ENCODE measurements around the gene BMP8A.
A peak's percentile ranks its signal among the peaks of the same experiment; 100 is the strongest.
"Not testable (repeated sequence)": the region's sequence is repeated elsewhere in the genome, so short reads cannot be mapped to it uniquely, and the experiment has no call there.

The BMP8A gene

GRCh38 chr1:39469150-39469549 lies 22.3 kb upstream of the BMP8A start:
- TF ChIP-seq, protein P1, sequence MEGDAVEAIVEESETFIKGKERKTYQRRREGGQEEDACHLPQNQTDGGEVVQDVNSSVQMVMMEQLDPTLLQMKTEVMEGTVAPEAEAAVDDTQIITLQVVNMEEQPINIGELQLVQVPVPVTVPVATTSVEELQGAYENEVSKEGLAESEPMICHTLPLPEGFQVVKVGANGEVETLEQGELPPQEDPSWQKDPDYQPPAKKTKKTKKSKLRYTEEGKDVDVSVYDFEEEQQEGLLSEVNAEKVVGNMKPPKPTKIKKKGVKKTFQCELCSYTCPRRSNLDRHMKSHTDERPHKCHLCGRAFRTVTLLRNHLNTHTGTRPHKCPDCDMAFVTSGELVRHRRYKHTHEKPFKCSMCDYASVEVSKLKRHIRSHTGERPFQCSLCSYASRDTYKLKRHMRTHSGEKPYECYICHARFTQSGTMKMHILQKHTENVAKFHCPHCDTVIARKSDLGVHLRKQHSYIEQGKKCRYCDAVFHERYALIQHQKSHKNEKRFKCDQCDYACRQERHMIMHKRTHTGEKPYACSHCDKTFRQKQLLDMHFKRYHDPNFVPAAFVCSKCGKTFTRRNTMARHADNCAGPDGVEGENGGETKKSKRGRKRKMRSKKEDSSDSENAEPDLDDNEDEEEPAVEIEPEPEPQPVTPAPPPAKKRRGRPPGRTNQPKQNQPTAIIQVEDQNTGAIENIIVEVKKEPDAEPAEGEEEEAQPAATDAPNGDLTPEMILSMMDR (IDR thresholded peaks at IDR 0.05; ENCODE audit: low read depth, low read length), result 0 out of 2 replicates have a peak, but pooled peaks have one; percentile 15
- H3K4me3 ChIP-seq (ENCODE audit: low read depth, low read length), result no peak overlapping the region
- no peaks in the 10 kb centered on the region for H3K9me3 ChIP-seq (ENCODE audit: severe bottlenecking)
- no peaks in the 10 kb centered on the region for H3K27me3 ChIP-seq (ENCODE audit: insufficient read depth, low read depth, severe bottlenecking)
- no peak overlapping the region for H3K27ac ChIP-seq
- H3K36me3 ChIP-seq, result peaks cover 61% of the 10 kb centered on the region
- DNase-seq, result no peak

- peaks cover 54% of the 10 kb centered on the region for H3K36me3 ChIP-seq
- TF ChIP-seq, protein P1 (IDR thresholded peaks at IDR 0.05; ENCODE audit: low read depth, low read length), result no peak
Observed at GRCh38 chr1:39470040-39470439, 21.4 kb upstream of the BMP8A start.

DNA sequence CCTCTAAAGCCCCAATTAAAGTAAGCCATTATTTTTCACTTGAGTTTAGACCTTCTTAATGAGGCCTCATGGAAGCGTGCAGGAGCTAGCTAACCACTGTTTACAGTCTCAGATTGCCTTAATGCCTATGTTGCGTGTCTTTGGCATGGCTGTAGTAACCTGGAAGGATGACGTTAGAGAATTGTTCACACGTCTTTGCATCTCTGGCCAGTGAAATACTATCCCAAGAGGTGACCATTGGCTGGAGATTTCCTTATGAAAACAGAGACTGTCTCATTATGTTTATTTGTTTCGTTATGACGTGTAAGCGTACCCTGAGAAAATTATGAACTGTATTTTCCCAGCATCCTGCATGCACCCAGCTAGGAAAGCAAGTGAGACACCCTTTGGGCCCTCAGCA lies 18.6 kb upstream of the BMP8A start:
- Histone ChIP-seq H3K9me3 (ENCODE audit: severe bottlenecking) (no peaks in the 10 kb centered on the region), H3K4me3 (ENCODE audit: low read depth, low read length) (no peak overlapping the region), H3K27me3 (ENCODE audit: insufficient read depth, low read depth, severe bottlenecking) (no peaks in the 10 kb centered on the region), H3K36me3 (peaks cover 33% of the 10 kb centered on the region), H3K27ac (no peak overlapping the region)
- TF ChIP-seq, protein P1 (IDR thresholded peaks at IDR 0.05; ENCODE audit: low read depth, low read length), result no peak
- no peak for DNase-seq

More at GRCh38 chr1:39470040-39470439, 21.4 kb upstream of the BMP8A start:
- DNase-seq, result no peak
- H3K9me3 ChIP-seq (ENCODE audit: severe bottlenecking), result no peaks in the 10 kb centered on the region
- no peak overlapping the region for H3K4me3 ChIP-seq (ENCODE audit: low read depth, low read length)
- H3K27ac ChIP-seq, result no peak overlapping the region
- H3K27me3 ChIP-seq (ENCODE audit: insufficient read depth, low read depth, severe bottlenecking), result no peaks in the 10 kb centered on the region

GRCh38 chr1:39473324-39473723 lies 18.1 kb upstream of the BMP8A start:
- H3K36me3 ChIP-seq, result peaks cover 36% of the 10 kb centered on the region
- DNase-seq, result no peak

DNA sequence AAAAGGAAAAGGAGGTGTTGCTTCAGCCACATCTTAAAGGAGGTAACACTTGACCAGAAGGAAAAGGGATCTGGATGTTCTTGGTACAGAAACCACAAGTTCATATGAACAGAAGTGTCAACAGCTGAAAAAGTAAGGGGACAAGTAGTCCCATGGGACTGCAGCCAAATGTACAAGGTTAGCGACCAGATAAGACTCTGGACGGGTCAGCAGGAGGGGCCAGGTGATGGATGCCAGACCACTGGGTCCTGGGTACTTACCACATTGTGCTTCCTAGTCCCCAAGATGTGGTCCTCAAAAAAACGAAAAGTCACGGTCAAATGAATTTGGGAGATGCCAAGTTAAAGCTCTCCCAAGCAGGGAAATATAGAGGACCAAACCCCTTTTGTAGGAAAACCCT lies 16.6 kb upstream of the BMP8A start:
- H3K9me3 ChIP-seq (ENCODE audit: severe bottlenecking), result no peaks in the 10 kb centered on the region
- H3K4me3 ChIP-seq (ENCODE audit: low read depth, low read length), result no peak overlapping the region
- H3K27me3 ChIP-seq (ENCODE audit: insufficient read depth, low read depth, severe bottlenecking), result no peaks in the 10 kb centered on the region
- H3K36me3 ChIP-seq, result peaks cover 36% of the 10 kb centered on the region
- no peak overlapping the region for H3K27ac ChIP-seq
- TF ChIP-seq, protein P1 (IDR thresholded peaks at IDR 0.05; ENCODE audit: low read depth, low read length), result no peak
- no peak for DNase-seq

More at GRCh38 chr1:39473324-39473723, 18.1 kb upstream of the BMP8A start:
- no peak overlapping the region for H3K27ac ChIP-seq
- H3K4me3 ChIP-seq (ENCODE audit: low read depth, low read length), result no peak overlapping the region
- TF ChIP-seq, protein P1 (IDR thresholded peaks at IDR 0.05; ENCODE audit: low read depth, low read length), result no peak
- H3K9me3 ChIP-seq (ENCODE audit: severe bottlenecking), result no peaks in the 10 kb centered on the region
- H3K27me3 ChIP-seq (ENCODE audit: insufficient read depth, low read depth, severe bottlenecking), result no peaks in the 10 kb centered on the region

DNA sequence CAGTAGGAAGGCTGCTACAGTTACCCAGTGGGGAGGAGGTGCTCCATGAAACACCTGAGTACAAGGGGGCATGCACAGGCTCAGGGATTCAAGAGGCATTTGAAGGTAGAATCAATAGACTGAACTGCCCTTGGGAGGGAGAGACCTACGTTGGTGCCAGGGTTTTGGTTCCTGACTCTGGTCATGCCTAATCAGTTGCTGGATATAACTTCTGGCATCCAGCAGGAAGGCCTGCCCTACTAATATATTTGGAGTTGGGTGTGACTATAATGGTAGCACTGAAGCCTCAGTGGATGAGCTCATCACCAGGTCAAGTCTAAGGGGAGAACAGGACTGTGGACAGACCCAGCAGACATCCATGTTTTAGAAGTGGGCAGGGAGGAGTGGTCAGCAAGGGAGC lies 15.9 kb upstream of the BMP8A start:
- not testable (repeated sequence) for H3K4me3 ChIP-seq (ENCODE audit: low read depth, low read length); DNase-seq; H3K27me3 ChIP-seq (ENCODE audit: insufficient read depth, low read depth, severe bottlenecking); H3K9me3 ChIP-seq (ENCODE audit: severe bottlenecking); H3K27ac ChIP-seq
- H3K36me3 ChIP-seq, result peaks cover 36% of the 10 kb centered on the region

Measured in WERI-Rb-1 (cell line).